Measurements from ENCODE around the gene KIF1B. TPM values are rescaled to one million over a fixed set of nuclear protein-coding genes. Genes with fewer than 3 reads are reported as not detected.
"Not testable (repeated sequence)": the region's sequence is repeated elsewhere in the genome, so short reads cannot be mapped to it uniquely, and the experiment has no call there.

The KIF1B gene
- total RNA-seq, 2 experiments from 2014 or later: 6.1 to 6.2 TPM

DNA sequence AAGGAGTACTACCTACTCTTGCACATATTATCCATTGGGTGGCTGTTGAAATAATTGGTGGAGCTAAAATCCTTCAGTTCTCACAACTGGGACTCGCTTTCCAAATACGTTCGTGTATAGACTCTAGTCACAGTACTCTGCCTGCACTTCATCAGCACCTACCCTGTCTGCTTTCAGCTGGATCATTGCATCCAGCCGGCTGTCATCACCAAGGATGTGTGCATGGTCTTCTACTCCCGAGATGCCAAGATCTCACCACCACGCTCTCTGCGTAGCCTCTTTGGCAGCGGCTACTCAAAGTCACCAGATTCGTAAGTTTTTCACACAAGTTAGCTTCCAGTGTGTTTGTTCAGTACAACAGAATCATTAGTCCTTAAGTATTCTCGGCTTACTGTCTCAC, 151.1 kb downstream of the KIF1B start:
- no peaks in the 10 kb centered on the region for H3K27me3 Mint-ChIP-seq (ENCODE audit: low read depth)
- no peak overlapping the region for H3K4me3 Mint-ChIP-seq
- H3K4me1 Mint-ChIP-seq (ENCODE audit: low read depth): no peaks in the 10 kb centered on the region
- H3K27ac Mint-ChIP-seq: no peak overlapping the region
- H3K9me3 Mint-ChIP-seq: no peaks in the 10 kb centered on the region
- CTCF ChIA-PET: no interaction called here
- peaks cover 6% of the 10 kb centered on the region for H3K36me3 Mint-ChIP-seq (ENCODE audit: low read depth)
- DNase-seq: no peak
- intact Hi-C loops (cut with micrococcal nuclease): no loop called here

- H3K27ac Mint-ChIP-seq: no peak overlapping the region
- DNase-seq: no peak
- no peaks in the 10 kb centered on the region for H3K9me3 Mint-ChIP-seq
- H3K4me3 Mint-ChIP-seq: no peak overlapping the region
- CTCF ChIA-PET: interaction anchor here (0.5 kb wide), 1 partner anchor 158 kb away, joined by 3 read pairs; the partner anchor contains the start of gene KIF1B
- H3K4me1 Mint-ChIP-seq (ENCODE audit: low read depth): no peaks in the 10 kb centered on the region
- no peaks in the 10 kb centered on the region for H3K27me3 Mint-ChIP-seq (ENCODE audit: low read depth)
- H3K36me3 Mint-ChIP-seq (ENCODE audit: low read depth): peaks cover 8% of the 10 kb centered on the region
- intact Hi-C loops (cut with micrococcal nuclease): no loop called here
Observed at GRCh38 chr1:10368194-10368593, 157.8 kb downstream of the KIF1B start.

DNA sequence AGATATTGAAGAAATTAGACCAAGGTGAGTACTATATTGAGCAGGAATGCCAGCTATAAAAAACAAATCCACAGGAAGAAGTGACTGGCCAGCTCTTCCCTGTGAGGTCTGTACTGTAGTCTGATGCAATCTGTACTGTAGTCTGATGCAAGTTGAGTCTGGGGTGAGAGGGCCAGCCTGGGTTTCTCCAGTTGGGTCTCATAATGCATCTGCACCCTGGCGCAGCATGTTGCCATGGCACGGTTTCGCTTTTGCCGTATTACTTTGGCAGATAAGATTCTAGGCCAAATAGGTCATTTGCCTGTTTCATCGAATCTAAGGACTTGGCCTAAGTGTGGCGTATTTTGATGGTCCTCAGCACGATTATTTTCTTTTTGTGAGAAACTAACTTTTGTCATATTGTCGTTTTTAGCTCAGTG, 164.1 kb downstream of the KIF1B start:
- intact Hi-C loops (cut with micrococcal nuclease): no loop called here
- no peak overlapping the region for H3K27ac Mint-ChIP-seq
- CTCF ChIA-PET: no interaction called here
- no peak overlapping the region for H3K4me3 Mint-ChIP-seq
- peaks cover 5% of the 10 kb centered on the region for H3K36me3 Mint-ChIP-seq (ENCODE audit: low read depth)
- H3K4me1 Mint-ChIP-seq (ENCODE audit: low read depth): no peaks in the 10 kb centered on the region
- no peaks in the 10 kb centered on the region for H3K27me3 Mint-ChIP-seq (ENCODE audit: low read depth)
- no peaks in the 10 kb centered on the region for H3K9me3 Mint-ChIP-seq
- DNase-seq: no peak

- DNase-seq: peak; percentile 51
- H3K9me3 Mint-ChIP-seq; H3K27me3 Mint-ChIP-seq (ENCODE audit: low read depth); H3K4me3 Mint-ChIP-seq; H3K36me3 Mint-ChIP-seq (ENCODE audit: low read depth); H3K4me1 Mint-ChIP-seq (ENCODE audit: low read depth); H3K27ac Mint-ChIP-seq: not testable (repeated sequence)
- CTCF ChIA-PET: interaction anchor here (0.5 to 1.9 kb wide), 7 partner anchors 16 to 178 kb away, joined by 3 to 7 read pairs (median 4); partner anchors contain the start of gene PGD
- intact Hi-C loops (cut with micrococcal nuclease): loop anchor here (1.0 kb wide), 1 partner anchor 51 kb away; no protein-coding TSS in a partner anchor
Observed at GRCh38 chr1:10377365-10378029, 167.1 kb downstream of the KIF1B start.

DNA sequence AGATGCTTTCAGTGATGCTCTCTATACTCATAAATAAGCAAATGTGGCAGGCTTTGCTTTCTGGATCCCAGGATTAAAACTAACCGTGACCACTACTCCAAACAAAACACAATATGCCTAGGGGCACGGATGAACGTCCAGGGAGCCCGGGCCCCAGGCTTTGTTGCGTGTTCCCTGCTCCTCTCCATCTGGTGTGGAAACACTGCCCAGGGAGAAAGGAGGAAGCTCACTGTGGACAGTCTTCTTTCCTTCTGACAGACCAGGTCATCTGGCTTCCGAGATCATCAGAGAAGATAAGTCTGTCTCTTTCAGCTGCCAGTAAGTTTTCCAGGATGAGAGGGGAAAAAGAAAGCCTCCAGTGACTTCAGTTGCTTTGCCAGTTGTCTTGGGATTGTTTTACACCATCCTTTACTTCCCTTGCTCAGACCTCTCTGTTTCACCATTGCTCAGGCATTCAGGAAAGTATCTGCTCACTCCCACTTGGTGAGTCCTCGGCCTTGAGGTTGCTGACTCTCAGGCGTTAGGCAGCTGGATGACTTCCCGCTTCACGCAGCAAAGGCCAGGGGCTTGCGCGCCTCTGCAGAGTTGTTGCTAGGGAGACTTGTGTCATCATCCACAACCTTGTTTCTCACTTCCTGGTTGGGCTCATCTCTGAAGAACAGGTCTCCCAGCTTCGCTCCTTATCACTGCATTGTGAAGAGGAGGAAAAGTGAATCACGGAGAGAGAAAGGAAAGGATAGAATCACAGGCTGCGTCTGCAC, 167.9 kb downstream of the KIF1B start:
- no peaks in the 10 kb centered on the region for H3K9me3 Mint-ChIP-seq
- DNase-seq: no peak
- no peak overlapping the region for H3K27ac Mint-ChIP-seq
- CTCF ChIA-PET: interaction anchor here (0.5 to 1.9 kb wide), 5 partner anchors 15 to 116 kb away, joined by 3 to 7 read pairs (median 5); partner anchors contain the start of gene PGD
- no peaks in the 10 kb centered on the region for H3K27me3 Mint-ChIP-seq (ENCODE audit: low read depth)
- H3K4me3 Mint-ChIP-seq: no peak overlapping the region
- H3K36me3 Mint-ChIP-seq (ENCODE audit: low read depth): no peaks in the 10 kb centered on the region
- no peaks in the 10 kb centered on the region for H3K4me1 Mint-ChIP-seq (ENCODE audit: low read depth)
- intact Hi-C loops (cut with micrococcal nuclease): no loop called here

GRCh38 chr1:10379101-10379620, 168.8 kb downstream of the KIF1B start:
- Mint-ChIP-seq H3K4me1 (ENCODE audit: low read depth) (no peaks in the 10 kb centered on the region), H3K27me3 (ENCODE audit: low read depth) (no peaks in the 10 kb centered on the region), H3K27ac (no peak overlapping the region), H3K9me3 (no peaks in the 10 kb centered on the region), H3K36me3 (ENCODE audit: low read depth) (no peaks in the 10 kb centered on the region), H3K4me3 (no peak overlapping the region)
- intact Hi-C loops (cut with micrococcal nuclease): no loop called here
- no peak for DNase-seq
- CTCF ChIA-PET: no interaction called here

DNA sequence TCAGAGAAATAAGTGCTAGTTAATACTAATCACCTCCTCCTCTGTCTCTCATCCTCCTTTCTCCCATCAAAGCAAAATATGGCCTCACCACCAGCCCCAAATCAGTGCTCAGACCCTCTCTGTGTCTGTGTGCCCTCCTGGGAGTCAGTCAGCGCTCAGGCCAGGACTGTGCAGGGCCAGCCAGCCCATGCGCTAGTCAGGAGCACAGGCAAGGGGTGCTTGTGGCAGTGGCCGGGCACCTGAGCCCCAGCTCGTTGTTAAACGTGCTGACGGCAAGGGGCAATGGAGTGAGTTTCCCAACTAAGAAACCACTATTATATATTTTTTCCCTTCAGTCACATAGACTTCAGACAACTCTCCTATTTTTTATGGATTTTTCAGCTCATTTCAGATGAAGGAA, 169.3 kb downstream of the KIF1B start:
- CTCF ChIA-PET: interaction anchor here (0.6 kb wide), 1 partner anchor 32 kb away, joined by 3 read pairs; no protein-coding TSS in a partner anchor
- no peak overlapping the region for H3K4me3 Mint-ChIP-seq
- no peaks in the 10 kb centered on the region for H3K4me1 Mint-ChIP-seq (ENCODE audit: low read depth)
- no peaks in the 10 kb centered on the region for H3K36me3 Mint-ChIP-seq (ENCODE audit: low read depth)
- intact Hi-C loops (cut with micrococcal nuclease): no loop called here
- H3K9me3 Mint-ChIP-seq: no peaks in the 10 kb centered on the region
- H3K27me3 Mint-ChIP-seq (ENCODE audit: low read depth): no peaks in the 10 kb centered on the region
- no peak overlapping the region for H3K27ac Mint-ChIP-seq
- no peak for DNase-seq

- CTCF ChIA-PET: no interaction called here
- H3K27me3 Mint-ChIP-seq (ENCODE audit: low read depth): no peaks in the 10 kb centered on the region
Observed at GRCh38 chr1:10380594-10381275, 170.4 kb downstream of the KIF1B start.

GRCh38 chr1:10383630-10384029, 173.3 kb downstream of the KIF1B start:
- intact Hi-C loops (cut with micrococcal nuclease): no loop called here
- no peak for DNase-seq
- Mint-ChIP-seq H3K4me1 (ENCODE audit: low read depth) (peaks cover 3% of the 10 kb centered on the region), H3K4me3 (no peak overlapping the region), H3K27ac (no peak overlapping the region), H3K36me3 (ENCODE audit: low read depth) (no peaks in the 10 kb centered on the region), H3K9me3 (no peaks in the 10 kb centered on the region), H3K27me3 (ENCODE audit: low read depth) (no peaks in the 10 kb centered on the region)
- CTCF ChIA-PET: no interaction called here

More at GRCh38 chr1:10380594-10381275, 170.4 kb downstream of the KIF1B start:
- intact Hi-C loops (cut with micrococcal nuclease): no loop called here
- DNase-seq: no peak
- H3K4me3 Mint-ChIP-seq: no peak overlapping the region
- H3K9me3 Mint-ChIP-seq: no peaks in the 10 kb centered on the region
- no peaks in the 10 kb centered on the region for H3K4me1 Mint-ChIP-seq (ENCODE audit: low read depth)
- no peak overlapping the region for H3K27ac Mint-ChIP-seq
- H3K36me3 Mint-ChIP-seq (ENCODE audit: low read depth): no peaks in the 10 kb centered on the region

GRCh38 chr1:10384219-10384618, 173.8 kb downstream of the KIF1B start:
- H3K9me3 Mint-ChIP-seq: no peaks in the 10 kb centered on the region
- H3K27me3 Mint-ChIP-seq (ENCODE audit: low read depth): no peaks in the 10 kb centered on the region
- DNase-seq: no peak

GRCh38 chr1:10386761-10387676, 176.6 kb downstream of the KIF1B start:
- intact Hi-C loops (cut with micrococcal nuclease): no loop called here
- Mint-ChIP-seq H3K9me3 (no peaks in the 10 kb centered on the region), H3K4me3 (no peak overlapping the region), H3K4me1 (ENCODE audit: low read depth) (peaks cover 3% of the 10 kb centered on the region), H3K27me3 (ENCODE audit: low read depth) (no peaks in the 10 kb centered on the region), H3K36me3 (ENCODE audit: low read depth) (no peaks in the 10 kb centered on the region), H3K27ac (no peak overlapping the region)
- CTCF ChIA-PET: interaction anchor here (0.6 to 1.0 kb wide), 4 partner anchors 9 to 381 kb away, joined by 3 read pairs; no protein-coding TSS in a partner anchor
- DNase-seq: no peak

More at GRCh38 chr1:10384219-10384618, 173.8 kb downstream of the KIF1B start:
- H3K27ac Mint-ChIP-seq: no peak overlapping the region
- no peak overlapping the region for H3K4me3 Mint-ChIP-seq
- intact Hi-C loops (cut with micrococcal nuclease): no loop called here
- H3K4me1 Mint-ChIP-seq (ENCODE audit: low read depth): peaks cover 3% of the 10 kb centered on the region
- CTCF ChIA-PET: no interaction called here
- H3K36me3 Mint-ChIP-seq (ENCODE audit: low read depth): no peaks in the 10 kb centered on the region
